IMR-90 (cell line): ENCODE measurements around the gene CAV2. TPM values are rescaled to one million over a fixed set of nuclear protein-coding genes. Genes with fewer than 3 reads are reported as not detected.

ENCODE experiments used
- ATAC-seq: fragments of 200-7000 bp; cut with Tn5 transposase; 2 replicates; pipeline ENCODE4 v1.9.1; 2020; ENCODE audit warnings: low read depth, mild to moderate bottlenecking, moderate library complexity
- BruUV-seq: library from RNA; stranded (reverse); fragments of 400-500 nt; replicated peaks from 2 replicates; lab custom pipeline; 2021; lab: Mats Ljungman, UMichigan
- CTCF ChIA-PET: fragments of 300-600 bp; formaldehyde crosslinking; extraction: SDS; loops from one replicate; lab custom pipeline; 2021; ENCODE audit warnings: antibody characterized with exemption; lab: Yijun Ruan, JAX
- POLR2A ChIA-PET: fragments of 300-600 bp; sonication (Branson Sonifier 250); formaldehyde crosslinking; loops from one replicate; lab custom pipeline; 2022; ENCODE audit warnings: antibody characterized with exemption; ENCODE audit not compliant: unreplicated experiment; lab: Charles Lee
- DNase-seq: peaks from one replicate; pipeline ENCODE4 v3.0.0; 2013
- H2AFZ ChIP-seq: replicated peaks from 2 replicates; pipeline ENCODE3; 2013; ENCODE audit warnings: low read length, mild to moderate bottlenecking; ENCODE audit not compliant: poor library complexity
- H2AK5ac ChIP-seq: 2 replicates; pipeline ENCODE4 v1.6.1; 2013; ENCODE audit warnings: low read depth, low read length, inconsistent platforms
- H2AK9ac ChIP-seq: replicated peaks from 2 replicates; pipeline ENCODE3; 2013; ENCODE audit warnings: mild to moderate bottlenecking, low read depth, low read length, moderate library complexity; ENCODE audit not compliant: poor library complexity
- H2BK120ac ChIP-seq: 2 replicates; pipeline ENCODE4 v1.6.1; 2013; ENCODE audit warnings: low read depth, low read length, inconsistent platforms
- H2BK15ac ChIP-seq: 3 replicates; pipeline ENCODE4 v1.6.1; 2013; ENCODE audit warnings: low read depth, low read length, inconsistent platforms
- H2BK20ac ChIP-seq: 2 replicates; pipeline ENCODE4 v1.6.1; 2013; ENCODE audit warnings: low read depth, mild to moderate bottlenecking, inconsistent platforms, low read length, moderate library complexity
- H2BK5ac ChIP-seq: 2 replicates; pipeline ENCODE4 v1.6.1; 2013; ENCODE audit warnings: mild to moderate bottlenecking, low read depth, low read length, inconsistent platforms; ENCODE audit not compliant: poor library complexity, severe bottlenecking
- H3K14ac ChIP-seq: replicated peaks from 2 replicates; pipeline ENCODE4 v1.6.1; 2013; ENCODE audit warnings: low read depth, low read length, inconsistent platforms
- H3K18ac ChIP-seq: 2 replicates; pipeline ENCODE4 v1.6.1; 2013; ENCODE audit warnings: low read depth, low read length, control low read depth
- H3K23ac ChIP-seq: 2 replicates; pipeline ENCODE4 v1.6.1; 2013; ENCODE audit warnings: low read depth, low read length, inconsistent platforms
- H3K27ac ChIP-seq: 2 replicates; pipeline ENCODE4 v1.5.1; 2013; ENCODE audit warnings: mild to moderate bottlenecking, control low read depth, low read length; ENCODE audit not compliant: insufficient read depth
- H3K27me3 ChIP-seq: 2 replicates; pipeline ENCODE4 v1.6.1; 2013; ENCODE audit warnings: low read length; ENCODE audit not compliant: control insufficient read depth, insufficient read depth
- H3K36me3 ChIP-seq: 2 replicates; pipeline ENCODE4 v1.6.1; 2013; ENCODE audit warnings: low read length, mixed read lengths; ENCODE audit not compliant: control insufficient read depth, insufficient read depth
- H3K4ac ChIP-seq: 2 replicates; pipeline ENCODE4 v1.6.1; 2013; ENCODE audit warnings: low read depth, low read length, inconsistent platforms
- H3K4me1 ChIP-seq: 2 replicates; pipeline ENCODE4 v1.6.1; 2013; ENCODE audit warnings: low read length, mixed read lengths; ENCODE audit not compliant: control insufficient read depth, insufficient read depth
- H3K4me2 ChIP-seq: 2 replicates; pipeline ENCODE4 v1.6.1; 2013; ENCODE audit warnings: low read depth, mild to moderate bottlenecking, control low read depth, low read length, moderate library complexity
- H3K4me3 ChIP-seq: 2 replicates; pipeline ENCODE4 v1.5.1; 2013; ENCODE audit warnings: low read depth, mild to moderate bottlenecking, control low read depth, low read length, moderate library complexity; ENCODE audit not compliant: insufficient read depth
- H3K56ac ChIP-seq: 2 replicates; pipeline ENCODE4 v1.6.1; 2013; ENCODE audit warnings: low read length, inconsistent platforms; ENCODE audit not compliant: insufficient read depth; ENCODE audit errors: extremely low read depth
- H3K79me1 ChIP-seq, 2 experiments: 2 replicates each; pipeline ENCODE4 v1.6.1; 2013; ENCODE audit warnings: low read length in 2 of 2, inconsistent platforms in 1 of 2, low read depth in 1 of 2
- H3K9ac ChIP-seq: 2 replicates; pipeline ENCODE4 v1.6.1; 2013; ENCODE audit warnings: low read depth, low read length, control low read depth
- H3K9me1 ChIP-seq: 2 replicates; pipeline ENCODE4 v1.6.1; 2013; ENCODE audit warnings: low read length, inconsistent platforms; ENCODE audit not compliant: insufficient read depth
- H3K9me3 ChIP-seq: 2 replicates; pipeline ENCODE4 v1.6.1; 2013; ENCODE audit warnings: low read length; ENCODE audit not compliant: control insufficient read depth, insufficient read depth
- H4K20me1 ChIP-seq: 2 replicates; pipeline ENCODE4 v1.6.1; 2013; ENCODE audit warnings: low read length, inconsistent platforms; ENCODE audit not compliant: insufficient read depth
- H4K5ac ChIP-seq: 2 replicates; pipeline ENCODE4 v1.6.1; 2013; ENCODE audit warnings: mild to moderate bottlenecking, low read depth, low read length, control low read depth
- H4K8ac ChIP-seq, 2 experiments: 2 replicates each; pipeline ENCODE4 v1.6.1; 2013; ENCODE audit warnings: low read depth in 2 of 2, low read length in 2 of 2, control low read depth in 1 of 2, inconsistent platforms in 1 of 2
- H4K91ac ChIP-seq: 2 replicates; pipeline ENCODE4 v1.6.1; 2013; ENCODE audit warnings: low read depth, low read length, inconsistent platforms; ENCODE audit not compliant: insufficient read depth
- BHLHE40 ChIP-seq: fragments of 150-350 bp; IDR thresholded peaks from 2 replicates; pipeline ENCODE4 v1.6.1; 2016; ENCODE audit warnings: mild to moderate bottlenecking, low read depth, low read length
- MAFK ChIP-seq: IDR thresholded peaks from 2 replicates; pipeline ENCODE4 v1.6.1; 2012; ENCODE audit warnings: low read depth, low read length, improper control_type of control experiment
- MAZ ChIP-seq: IDR thresholded peaks from 2 replicates; pipeline ENCODE4 v1.6.1; 2012; ENCODE audit warnings: low read depth, mild to moderate bottlenecking, low read length, improper control_type of control experiment, moderate library complexity, borderline replicate concordance
- MXI1 ChIP-seq: IDR thresholded peaks from 2 replicates; pipeline ENCODE4 v1.6.1; 2012; ENCODE audit warnings: low read depth, mild to moderate bottlenecking, low read length, moderate library complexity, borderline replicate concordance
- POLR2A ChIP-seq: IDR thresholded peaks from 2 replicates; pipeline ENCODE4 v1.6.1; 2012; ENCODE audit warnings: mild to moderate bottlenecking, low read depth, low read length
- RAD21 ChIP-seq: IDR thresholded peaks from 2 replicates; pipeline ENCODE4 v1.6.1; 2012; ENCODE audit warnings: low read length, improper control_type of control experiment
- USF2 ChIP-seq: fragments of 150-350 bp; IDR thresholded peaks from 2 replicates; pipeline ENCODE4 v1.6.1; 2017; ENCODE audit warnings: mild to moderate bottlenecking, antibody characterized with exemption, low read length, low read depth
- WGBS, 2 experiments: methylation state at CpG; one replicate each; pipeline versions ENCODE4 v1.1.5 to v1.1.7; 2013; ENCODE audit warnings: missing lambda C conversion rate in 2 of 2; ENCODE audit not compliant: insufficient read length in 1 of 2; ENCODE audit errors: extremely low coverage in 2 of 2; 5-methylcytosine and 5-hydroxymethylcytosine counted together
- dilution Hi-C: fragments of 300-500 bp; cut with HindIII; formaldehyde crosslinking; loops from one replicate; pipeline ENCODE4 v1.14.3; 2018; ENCODE audit warnings: low sequenced_read_pairs; ENCODE audit not compliant: unreplicated experiment
- in situ Hi-C: fragments of 300-500 bp; cut with MboI; formaldehyde crosslinking; loops from 3 replicates; pipeline ENCODE4 v1.14.3; 2019; ENCODE audit warnings: low sequenced_read_pairs, inconsistent platforms, mixed read lengths
- intact Hi-C: fragments of 100-400 bp; cut with micrococcal nuclease; formaldehyde crosslinking; loops from 2 replicates; pipeline ENCODE4 v1.10.0; 2022
- polyA plus RNA-seq, 3 experiments: library from polyadenylated mRNA; depleted of rRNA; stranded (reverse); fragments of >200 nt; gene quantifications; 2 replicates each; pipeline ENCODE4 v1.2.3, GENCODE V29; 2012; ENCODE audit warnings: low replicate concordance in 1 of 3
- total RNA-seq: library from RNA; depleted of rRNA; stranded (reverse); fragments of >200 nt; gene quantifications from 2 replicates; pipeline ENCODE4 v1.2.3, GENCODE V29; 2012

Gene CAV2
- total and polyA plus RNA-seq, 2 of the 4 experiments (the other 2 are of a cell fraction), result 199 to 265 TPM

GRCh38 chr7:116492654-116493109 lies 6.9 kb upstream of the CAV2 start:
- Histone ChIP-seq H3K9ac (peak overlapping the region; percentile 85; the same call in 1 of the 2 replicates), H4K8ac (peak overlapping the region in 1 of 2 experiments; percentile 78; a peak in 1 of 4 replicates), H3K23ac (no peak overlapping the region), H3K36me3 (no peaks in the 10 kb centered on the region), H3K4me3 (no peak overlapping the region), H2BK120ac (no peak overlapping the region), H4K5ac (no peak overlapping the region), H2BK15ac (0 out of 3 replicates have a peak overlapping the region, but pooled peaks have one; percentile 60), H3K14ac (no peak overlapping the region), H3K18ac (peak overlapping the region; percentile 94; the same call in 1 of the 2 replicates), H2AFZ (no peak overlapping the region), H3K9me1 (peaks cover 4% of the 10 kb centered on the region; the same call in 1 of the 2 replicates), H3K4me2 (peak overlapping the region; percentile 69), H3K79me1 (peaks cover 2 to 5% of the 10 kb centered on the region in 2 experiments; a peak in 2 of 4 replicates), H3K27ac (peak overlapping the region; percentile 95; the same call in 1 of the 2 replicates), H2BK20ac (no peak overlapping the region), H3K4me1 (peaks cover 10% of the 10 kb centered on the region; the same call in 1 of the 2 replicates), H3K27me3 (no peaks in the 10 kb centered on the region), H2BK5ac (peak overlapping the region; percentile 98), H3K9me3 (no peaks in the 10 kb centered on the region), H4K91ac (no peak overlapping the region), H2AK5ac (no peak overlapping the region), H3K4ac (peak overlapping the region; percentile 48; the same call in 1 of the 2 replicates), H2AK9ac (no peak overlapping the region), H3K56ac (no peak overlapping the region), H4K20me1 (no peaks in the 10 kb centered on the region)
- no CpG with 5 or more reads among the region's 3 CpGs for WGBS, 2 experiments
- POLR2A ChIA-PET, result interaction anchor here (0.6 kb wide), 1 partner anchor 9 kb away, joined by 3 read pairs; no protein-coding TSS in a partner anchor
- no TSS peak for BruUV-seq
- intact Hi-C loops, result loop anchor here (10.0 kb wide), 1 partner anchor 48 kb away; no protein-coding TSS in a partner anchor
- in situ Hi-C loops, result no loop called here
- peak; percentile 53; the same call in 1 of the 2 replicates for ATAC-seq
- TF ChIP-seq USF2 (no peak), MAFK (no peak), RAD21 (no peak), MXI1 (no peak), BHLHE40 (no peak), MAZ (no peak), POLR2A (no peak)
- dilution Hi-C loops, result no loop called here
- CTCF ChIA-PET, result interaction anchor here (0.6 kb wide), 1 partner anchor 31 kb away, joined by 3 read pairs; no protein-coding TSS in a partner anchor
- DNase-seq, result peak; percentile 47
